Measurements from ENCODE around the gene ZNF497. TPM values are rescaled to one million over a fixed set of nuclear protein-coding genes. Genes with fewer than 3 reads are reported as not detected.
"Not testable (repeated sequence)": the region's sequence is repeated elsewhere in the genome, so short reads cannot be mapped to it uniquely, and the experiment has no call there.

ZNF497 gene
- total and polyA plus RNA-seq, 2 donors (not counting 1 experiment from before 2014, with no cell fraction given) = 0.03 to 2.5 TPM

GRCh38 chr19:58311345-58311865 lies 51.1 kb downstream of the ZNF497 start:
- peaks cover 2% of the 10 kb centered on the region for H3K79me2 ChIP-seq (ENCODE audit: control insufficient read depth, insufficient read depth, low read length)
- H3K9ac ChIP-seq (ENCODE audit: insufficient read depth, low read length) = no peak overlapping the region
- no peak overlapping the region for H2AFZ ChIP-seq (ENCODE audit: low read length)
- H3K4me2 ChIP-seq (ENCODE audit: extremely low read depth, insufficient read depth, low read length) = no peak overlapping the region
- no peak for DNase-seq (ENCODE audit: low read depth in 2 of 2)
- no peak for TF ChIP-seq EZH2 (IDR thresholded peaks at IDR 0.05; ENCODE audit: low read length, missing control alignments)
- TF ChIP-seq, protein P1, sequence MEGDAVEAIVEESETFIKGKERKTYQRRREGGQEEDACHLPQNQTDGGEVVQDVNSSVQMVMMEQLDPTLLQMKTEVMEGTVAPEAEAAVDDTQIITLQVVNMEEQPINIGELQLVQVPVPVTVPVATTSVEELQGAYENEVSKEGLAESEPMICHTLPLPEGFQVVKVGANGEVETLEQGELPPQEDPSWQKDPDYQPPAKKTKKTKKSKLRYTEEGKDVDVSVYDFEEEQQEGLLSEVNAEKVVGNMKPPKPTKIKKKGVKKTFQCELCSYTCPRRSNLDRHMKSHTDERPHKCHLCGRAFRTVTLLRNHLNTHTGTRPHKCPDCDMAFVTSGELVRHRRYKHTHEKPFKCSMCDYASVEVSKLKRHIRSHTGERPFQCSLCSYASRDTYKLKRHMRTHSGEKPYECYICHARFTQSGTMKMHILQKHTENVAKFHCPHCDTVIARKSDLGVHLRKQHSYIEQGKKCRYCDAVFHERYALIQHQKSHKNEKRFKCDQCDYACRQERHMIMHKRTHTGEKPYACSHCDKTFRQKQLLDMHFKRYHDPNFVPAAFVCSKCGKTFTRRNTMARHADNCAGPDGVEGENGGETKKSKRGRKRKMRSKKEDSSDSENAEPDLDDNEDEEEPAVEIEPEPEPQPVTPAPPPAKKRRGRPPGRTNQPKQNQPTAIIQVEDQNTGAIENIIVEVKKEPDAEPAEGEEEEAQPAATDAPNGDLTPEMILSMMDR (conservative IDR thresholded peaks at IDR 0.05 in 1 of 2, IDR thresholded peaks at IDR 0.05 in 1 of 2; ENCODE audit: low read depth in 1 of 2, low read length in 2 of 2) = no peak
- H4K20me1 ChIP-seq (ENCODE audit: control insufficient read depth, extremely low read depth, insufficient read depth, low read length) = no peaks in the 10 kb centered on the region
- no peaks in the 10 kb centered on the region for H3K4me1 ChIP-seq (ENCODE audit: control insufficient read depth, extremely low read depth, insufficient read depth, low read length)
- peaks cover 25% of the 10 kb centered on the region for H3K36me3 ChIP-seq (ENCODE audit: control insufficient read depth, insufficient read depth, low read length)
- H3K27me3 ChIP-seq (ENCODE audit: control insufficient read depth, insufficient read depth, low read length) = no peaks in the 10 kb centered on the region
- no peak overlapping the region for H3K4me3 ChIP-seq (replicated peaks in 1 of 4; ENCODE audit: control extremely low read depth in 1 of 4, insufficient read depth in 1 of 4, low read depth in 3 of 4, low read length in 4 of 4)
- H3K27ac ChIP-seq (ENCODE audit: insufficient read depth, low read length) = no peak overlapping the region
- no peaks in the 10 kb centered on the region for H3K9me3 ChIP-seq (ENCODE audit: control insufficient read depth, insufficient read depth, low read depth, low read length)

- H3K4me1 ChIP-seq (ENCODE audit: control insufficient read depth, extremely low read depth, insufficient read depth, low read length); H2AFZ ChIP-seq (ENCODE audit: low read length); H4K20me1 ChIP-seq (ENCODE audit: control insufficient read depth, extremely low read depth, insufficient read depth, low read length); H3K9ac ChIP-seq (ENCODE audit: insufficient read depth, low read length); H3K4me3 ChIP-seq (replicated peaks in 1 of 4; ENCODE audit: control extremely low read depth in 1 of 4, insufficient read depth in 1 of 4, low read depth in 3 of 4, low read length in 4 of 4); H3K79me2 ChIP-seq (ENCODE audit: control insufficient read depth, insufficient read depth, low read length); H3K4me2 ChIP-seq (ENCODE audit: extremely low read depth, insufficient read depth, low read length); H3K27ac ChIP-seq (ENCODE audit: insufficient read depth, low read length); H3K9me3 ChIP-seq (ENCODE audit: control insufficient read depth, insufficient read depth, low read depth, low read length); H3K27me3 ChIP-seq (ENCODE audit: control insufficient read depth, insufficient read depth, low read length): not testable (repeated sequence)
- DNase-seq (ENCODE audit: low read depth in 2 of 2) = peak in 1 of 2 donors; percentile 34
- TF ChIP-seq, protein P1 (conservative IDR thresholded peaks at IDR 0.05 in 1 of 2, IDR thresholded peaks at IDR 0.05 in 1 of 2; ENCODE audit: low read depth in 1 of 2, low read length in 2 of 2) = peak in 1 of 2 donors; percentile 33
- peaks cover 24% of the 10 kb centered on the region for H3K36me3 ChIP-seq (ENCODE audit: control insufficient read depth, insufficient read depth, low read length)
Measured at GRCh38 chr19:58310685-58311084, 51.9 kb downstream of the ZNF497 start.

GRCh38 chr19:58307736-58308135 lies 54.8 kb downstream of the ZNF497 start:
- no peak overlapping the region for H3K4me3 ChIP-seq (replicated peaks in 1 of 4; ENCODE audit: control extremely low read depth in 1 of 4, insufficient read depth in 1 of 4, low read depth in 3 of 4, low read length in 4 of 4)
- no peaks in the 10 kb centered on the region for H3K4me1 ChIP-seq (ENCODE audit: control insufficient read depth, extremely low read depth, insufficient read depth, low read length)
- peaks cover 12% of the 10 kb centered on the region for H3K79me2 ChIP-seq (ENCODE audit: control insufficient read depth, insufficient read depth, low read length)
- no peak for DNase-seq (ENCODE audit: low read depth in 2 of 2)
- TF ChIP-seq, protein P1 (conservative IDR thresholded peaks at IDR 0.05 in 1 of 2, IDR thresholded peaks at IDR 0.05 in 1 of 2; ENCODE audit: low read depth in 1 of 2, low read length in 2 of 2) = no peak
- no peak for TF ChIP-seq EZH2 (IDR thresholded peaks at IDR 0.05; ENCODE audit: low read length, missing control alignments)
- peaks cover 13% of the 10 kb centered on the region for H3K36me3 ChIP-seq (ENCODE audit: control insufficient read depth, insufficient read depth, low read length)
- no peak overlapping the region for H3K4me2 ChIP-seq (ENCODE audit: extremely low read depth, insufficient read depth, low read length)
- no peaks in the 10 kb centered on the region for H3K27me3 ChIP-seq (ENCODE audit: control insufficient read depth, insufficient read depth, low read length)
- no peak overlapping the region for H2AFZ ChIP-seq (ENCODE audit: low read length)
- no peaks in the 10 kb centered on the region for H4K20me1 ChIP-seq (ENCODE audit: control insufficient read depth, extremely low read depth, insufficient read depth, low read length)
- no peak overlapping the region for H3K27ac ChIP-seq (ENCODE audit: insufficient read depth, low read length)
- no peak overlapping the region for H3K9ac ChIP-seq (ENCODE audit: insufficient read depth, low read length)
- no peaks in the 10 kb centered on the region for H3K9me3 ChIP-seq (ENCODE audit: control insufficient read depth, insufficient read depth, low read depth, low read length)

Data from fibroblast of lung (primary cell).